Endodermal cell (in vitro differentiated cells): ENCODE results near the gene CFAP161. TPM values are rescaled to one million over a fixed set of nuclear protein-coding genes. Genes with fewer than 3 reads are reported as not detected.

Source experiments
- DNase-seq: peaks from one replicate; pipeline ENCODE4 v3.0.0-alpha.2; 2017
- H3K27ac ChIP-seq: 2 replicates; pipeline ENCODE4 v1.5.1; 2013; ENCODE audit warnings: mild to moderate bottlenecking, low read depth, low read length, moderate library complexity
- H3K27me3 ChIP-seq: 2 replicates; pipeline ENCODE4 v1.6.1; 2013; ENCODE audit warnings: mild to moderate bottlenecking, low read length, moderate library complexity; ENCODE audit not compliant: insufficient read depth, control insufficient read depth, poor library complexity, severe bottlenecking
- H3K36me3 ChIP-seq: 2 replicates; pipeline ENCODE4 v1.7.0; 2013; ENCODE audit warnings: mild to moderate bottlenecking, low read length, moderate library complexity; ENCODE audit not compliant: control insufficient read depth, insufficient read depth
- H3K4me1 ChIP-seq: one replicate; pipeline ENCODE4 v1.7.0; 2013; ENCODE audit warnings: low read length; ENCODE audit not compliant: control insufficient read depth, insufficient read depth
- H3K4me3 ChIP-seq: 2 replicates; pipeline ENCODE4 v1.5.1; 2013; ENCODE audit warnings: mild to moderate bottlenecking, low read length, moderate library complexity
- H3K9ac ChIP-seq: 2 replicates; pipeline ENCODE4 v1.6.1; 2013; ENCODE audit warnings: mild to moderate bottlenecking, low read length, moderate library complexity; ENCODE audit not compliant: poor library complexity, severe bottlenecking; ENCODE audit errors: extremely low read depth
- H3K9me3 ChIP-seq: 2 replicates; pipeline ENCODE4 v1.6.1; 2013; ENCODE audit warnings: mild to moderate bottlenecking, low read length, moderate library complexity; ENCODE audit not compliant: control insufficient read depth
- H3K27ac Mint-ChIP-seq: 2 replicates; pipeline ENCODE4 v1.8.0; 2020; ENCODE audit warnings: mixed read lengths
- H3K27me3 Mint-ChIP-seq: 2 replicates; pipeline ENCODE4 v1.8.0; 2021; ENCODE audit warnings: mild to moderate bottlenecking, mixed read lengths; ENCODE audit not compliant: insufficient read depth
- H3K36me3 Mint-ChIP-seq: 2 replicates; pipeline ENCODE4 v1.8.0; 2020; ENCODE audit warnings: low read depth, mixed read lengths
- H3K4me1 Mint-ChIP-seq: 2 replicates; pipeline ENCODE4 v1.8.0; 2020; ENCODE audit warnings: mixed read lengths
- H3K4me3 Mint-ChIP-seq: 2 replicates; pipeline ENCODE4 v1.8.0; 2020; ENCODE audit warnings: mild to moderate bottlenecking, moderate library complexity, mixed read lengths
- H3K9me3 Mint-ChIP-seq: 2 replicates; pipeline ENCODE4 v1.8.0; 2020; ENCODE audit warnings: mild to moderate bottlenecking, mixed read lengths
- WGBS, 2 experiments: methylation state at CpG; one replicate each; pipeline versions ENCODE4 v1.1.5 to v1.1.7; 2013; ENCODE audit warnings: missing lambda C conversion rate in 2 of 2, mixed read lengths in 1 of 2; ENCODE audit not compliant: insufficient coverage in 1 of 2, insufficient read length in 1 of 2; 5-methylcytosine and 5-hydroxymethylcytosine counted together
- total RNA-seq, 2 donors: library from RNA; stranded (reverse); fragmentation: NEBNext Ultra II Directional in 1 of 2; extraction: Animal tissue kit (Norgen Biotek cat#: 25700) in 1 of 2; gene quantifications; 2 replicates in 1 of 2; 3 replicates in 1 of 2; pipeline ENCODE4 v1.2.1, GENCODE V29; 2021
- TF ChIP-seq, protein P1 (sequence below): fragments of 200-600 bp; sonication (generic); conservative IDR thresholded peaks from 2 replicates; pipeline ENCODE4 v1.5.0; 2021; ENCODE audit warnings: antibody characterized with exemption, mild to moderate bottlenecking

The CFAP161 gene
- total RNA-seq, 2 donors from 2014 or later, result not detected

DNA sequence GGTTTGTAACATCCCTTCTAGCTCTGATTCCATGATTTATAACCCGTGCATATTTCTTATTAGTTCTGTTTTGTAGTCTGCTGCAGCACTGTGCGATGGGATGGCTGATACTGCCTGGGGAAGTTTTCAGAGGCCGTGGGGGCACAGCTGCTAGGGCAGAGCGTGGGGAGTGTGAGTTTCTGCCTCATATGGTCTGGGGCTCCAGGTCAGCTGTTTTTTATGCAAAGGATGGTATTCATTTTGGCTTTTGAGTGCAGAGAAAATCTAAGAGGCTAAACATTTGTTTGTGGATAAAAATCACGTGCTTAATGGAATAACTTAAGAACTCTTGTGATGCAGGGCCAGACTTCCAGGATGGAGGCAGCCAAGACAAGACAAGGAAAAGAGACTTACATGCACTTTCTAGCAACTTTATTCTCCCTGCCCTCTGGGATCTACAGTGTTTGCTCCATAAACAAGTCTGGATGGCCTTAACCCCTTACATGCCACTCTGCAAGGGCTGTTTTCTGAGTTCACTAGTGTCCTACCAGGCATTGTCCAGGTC lies 45.5 kb upstream of the CFAP161 start:
- DNase-seq, result no peak
- no peaks in the 10 kb centered on the region for H3K27me3 Mint-ChIP-seq
- no peak overlapping the region for H3K27ac Mint-ChIP-seq
- Histone ChIP-seq H3K4me3 (no peak overlapping the region), H3K36me3 (no peaks in the 10 kb centered on the region), H3K9ac (no peak overlapping the region), H3K27ac (no peak overlapping the region), H3K4me1 (no peaks in the 10 kb centered on the region), H3K9me3 (no peaks in the 10 kb centered on the region), H3K27me3 (no peaks in the 10 kb centered on the region)
- no peaks in the 10 kb centered on the region for H3K36me3 Mint-ChIP-seq
- TF ChIP-seq, protein P1, sequence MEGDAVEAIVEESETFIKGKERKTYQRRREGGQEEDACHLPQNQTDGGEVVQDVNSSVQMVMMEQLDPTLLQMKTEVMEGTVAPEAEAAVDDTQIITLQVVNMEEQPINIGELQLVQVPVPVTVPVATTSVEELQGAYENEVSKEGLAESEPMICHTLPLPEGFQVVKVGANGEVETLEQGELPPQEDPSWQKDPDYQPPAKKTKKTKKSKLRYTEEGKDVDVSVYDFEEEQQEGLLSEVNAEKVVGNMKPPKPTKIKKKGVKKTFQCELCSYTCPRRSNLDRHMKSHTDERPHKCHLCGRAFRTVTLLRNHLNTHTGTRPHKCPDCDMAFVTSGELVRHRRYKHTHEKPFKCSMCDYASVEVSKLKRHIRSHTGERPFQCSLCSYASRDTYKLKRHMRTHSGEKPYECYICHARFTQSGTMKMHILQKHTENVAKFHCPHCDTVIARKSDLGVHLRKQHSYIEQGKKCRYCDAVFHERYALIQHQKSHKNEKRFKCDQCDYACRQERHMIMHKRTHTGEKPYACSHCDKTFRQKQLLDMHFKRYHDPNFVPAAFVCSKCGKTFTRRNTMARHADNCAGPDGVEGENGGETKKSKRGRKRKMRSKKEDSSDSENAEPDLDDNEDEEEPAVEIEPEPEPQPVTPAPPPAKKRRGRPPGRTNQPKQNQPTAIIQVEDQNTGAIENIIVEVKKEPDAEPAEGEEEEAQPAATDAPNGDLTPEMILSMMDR, result no peak
- H3K4me1 Mint-ChIP-seq, result no peaks in the 10 kb centered on the region
- no peaks in the 10 kb centered on the region for H3K9me3 Mint-ChIP-seq
- 85 to 86% methylated on average over 2 to 5 of the region's 5 CpGs for WGBS, 2 experiments
- H3K4me3 Mint-ChIP-seq, result no peak overlapping the region

DNA sequence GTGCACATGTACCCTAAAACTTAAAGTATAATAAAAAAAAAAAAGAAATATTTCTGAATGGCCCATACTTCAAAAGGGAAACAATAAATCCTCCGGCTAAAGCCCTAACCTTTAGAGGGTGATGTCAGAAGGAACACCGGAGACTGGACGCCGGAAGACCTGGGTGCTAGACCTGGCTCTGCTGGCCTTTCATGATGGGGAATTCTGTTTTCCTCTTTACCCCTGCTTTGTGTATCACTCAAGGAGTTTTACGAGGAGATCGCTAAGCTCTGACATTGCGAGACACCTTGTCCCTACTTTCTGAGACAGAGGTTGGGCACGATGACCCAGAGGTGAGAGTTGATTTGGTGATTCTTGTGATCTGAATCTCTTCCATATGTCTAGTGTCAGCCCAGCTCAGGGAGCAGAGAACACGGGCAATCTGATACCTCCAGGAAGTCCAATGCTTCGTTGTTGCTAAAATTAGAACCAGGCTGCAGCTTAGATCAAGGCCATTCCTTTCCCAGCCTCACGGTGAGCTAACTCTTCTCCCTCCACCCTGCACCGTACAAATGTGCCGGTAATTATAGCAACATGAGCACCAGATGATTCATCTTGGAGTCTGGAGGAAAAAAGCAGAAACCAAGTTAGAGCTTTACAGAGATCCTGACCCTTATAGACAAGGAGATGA lies 42.0 kb upstream of the CFAP161 start:
- H3K9ac ChIP-seq, result no peak overlapping the region
- H3K27me3 Mint-ChIP-seq, result peaks cover 2% of the 10 kb centered on the region
- DNase-seq, result no peak
- H3K36me3 Mint-ChIP-seq, result no peaks in the 10 kb centered on the region
- H3K27ac ChIP-seq, result no peak overlapping the region
- H3K4me3 ChIP-seq, result no peak overlapping the region
- no peaks in the 10 kb centered on the region for H3K4me1 Mint-ChIP-seq
- no peaks in the 10 kb centered on the region for H3K36me3 ChIP-seq
- TF ChIP-seq, protein P1, result no peak
- H3K27ac Mint-ChIP-seq, result no peak overlapping the region
- no peaks in the 10 kb centered on the region for H3K27me3 ChIP-seq
- H3K4me3 Mint-ChIP-seq, result no peak overlapping the region
- H3K9me3 Mint-ChIP-seq, result no peaks in the 10 kb centered on the region
- H3K4me1 ChIP-seq, result no peaks in the 10 kb centered on the region
- WGBS, 2 experiments, result 89 to 90% methylated on average over 10 to 13 of the region's 13 CpGs
- no peaks in the 10 kb centered on the region for H3K9me3 ChIP-seq

DNA sequence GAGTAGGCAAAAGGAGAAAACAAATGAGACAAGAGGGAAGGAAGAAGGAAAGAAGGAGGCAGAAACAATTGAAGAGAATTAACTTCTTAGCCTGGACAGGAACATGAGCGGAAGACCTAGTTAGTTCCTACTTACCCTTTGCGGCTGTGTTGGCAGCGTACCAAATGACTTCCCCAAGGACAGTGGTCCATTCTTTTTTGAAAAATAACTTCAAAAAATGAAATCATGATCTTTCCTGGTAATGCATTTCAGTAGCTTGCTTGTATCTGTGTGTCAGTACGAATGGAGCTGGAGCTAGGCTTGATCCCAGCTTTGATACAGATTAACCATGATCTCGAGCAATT lies 41.5 kb upstream of the CFAP161 start:
- H3K4me1 Mint-ChIP-seq, result no peaks in the 10 kb centered on the region
- no peaks in the 10 kb centered on the region for H3K9me3 Mint-ChIP-seq
- Histone ChIP-seq H3K27ac (no peak overlapping the region), H3K36me3 (no peaks in the 10 kb centered on the region), H3K27me3 (no peaks in the 10 kb centered on the region), H3K9ac (no peak overlapping the region), H3K4me1 (no peaks in the 10 kb centered on the region), H3K9me3 (no peaks in the 10 kb centered on the region), H3K4me3 (no peak overlapping the region)
- 94 to 100% methylated on average over 4 to 5 of the region's 5 CpGs for WGBS, 2 experiments
- H3K27ac Mint-ChIP-seq, result no peak overlapping the region
- DNase-seq, result no peak
- no peak overlapping the region for H3K4me3 Mint-ChIP-seq
- H3K36me3 Mint-ChIP-seq, result no peaks in the 10 kb centered on the region
- H3K27me3 Mint-ChIP-seq, result peaks cover 2% of the 10 kb centered on the region
- TF ChIP-seq, protein P1, result no peak
